Mucosa of stomach (tissue), 1 donor: Measurements from ENCODE around the gene VEPH1.

ENCODE experiments used
- H3K27me3 ChIP-seq: one replicate; pipeline ENCODE4 v1.7.0; 2013; ENCODE audit warnings: mild to moderate bottlenecking, low read length; ENCODE audit not compliant: control insufficient read depth, insufficient read depth
- H3K36me3 ChIP-seq: one replicate; pipeline ENCODE4 v1.7.0; 2013; ENCODE audit warnings: low read length; ENCODE audit not compliant: control insufficient read depth, insufficient read depth
- H3K4me1 ChIP-seq: one replicate; pipeline ENCODE4 v1.7.0; 2013; ENCODE audit warnings: mild to moderate bottlenecking, low read length; ENCODE audit not compliant: control insufficient read depth, insufficient read depth
- H3K4me3 ChIP-seq: one replicate; pipeline ENCODE4 v1.7.0; 2013; ENCODE audit warnings: low read length
- H3K9ac ChIP-seq: one replicate; pipeline ENCODE4 v1.7.0; 2013; ENCODE audit warnings: mild to moderate bottlenecking, low read length, moderate library complexity
- H3K9me3 ChIP-seq: one replicate; pipeline ENCODE4 v1.7.0; 2013; ENCODE audit warnings: mild to moderate bottlenecking, low read length, moderate library complexity; ENCODE audit not compliant: control insufficient read depth
- donor health status: Pancreatic carcinoma.

The VEPH1 gene

DNA sequence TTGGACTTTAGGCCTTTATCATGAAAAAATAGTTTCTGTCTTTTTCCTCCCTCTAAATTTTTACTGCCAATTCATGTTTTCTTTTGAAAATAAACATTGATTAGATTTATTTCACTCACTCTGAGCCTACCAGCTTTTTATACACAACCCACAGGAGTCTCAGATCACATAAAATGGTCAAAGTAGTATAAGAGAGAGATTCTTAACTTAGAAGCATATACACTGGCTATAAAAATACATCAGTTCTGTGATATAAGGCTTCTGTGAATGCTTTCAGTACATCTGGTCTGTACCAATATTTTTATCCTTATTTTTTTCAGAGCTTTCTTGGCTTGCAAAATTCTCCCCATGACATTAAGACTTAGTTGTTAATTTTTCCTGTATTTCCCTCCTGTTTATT, 183.5 kb downstream of the VEPH1 start:
- H3K36me3 ChIP-seq: no peaks in the 10 kb centered on the region
- H3K4me1 ChIP-seq: no peaks in the 10 kb centered on the region
- no peaks in the 10 kb centered on the region for H3K9me3 ChIP-seq
- H3K4me3 ChIP-seq: no peak overlapping the region
- no peak overlapping the region for H3K9ac ChIP-seq
- H3K27me3 ChIP-seq: no peaks in the 10 kb centered on the region

DNA sequence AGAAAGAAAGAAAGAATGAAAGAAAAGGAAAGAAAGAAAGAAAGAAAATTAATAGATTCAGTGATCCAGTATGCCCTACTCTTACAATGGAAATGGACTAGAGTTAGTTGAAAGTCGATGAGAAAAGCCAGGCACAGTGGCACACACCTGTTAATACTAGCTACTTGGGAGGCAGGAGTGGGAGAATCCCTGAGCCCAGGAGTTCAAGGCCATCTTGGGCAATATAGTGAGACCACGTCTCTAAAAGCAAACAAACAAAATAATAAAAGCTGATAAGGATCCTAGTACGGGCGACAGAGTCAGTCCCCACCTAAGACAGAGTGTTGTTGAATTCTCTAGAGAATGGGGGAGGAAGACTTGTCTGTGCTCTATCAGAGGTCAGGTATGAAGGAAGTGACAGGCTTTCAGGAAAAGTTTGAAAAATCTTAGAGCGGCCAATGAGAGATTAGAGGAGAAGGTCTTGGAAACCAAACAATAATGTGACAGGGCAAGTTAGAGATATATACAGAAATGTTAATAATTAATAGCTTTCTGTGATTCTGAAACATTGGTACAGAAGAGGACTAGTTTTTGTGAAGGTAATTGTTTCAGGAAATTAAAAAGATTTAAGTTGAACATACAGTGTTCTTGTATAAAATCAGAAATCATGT, 184.5 kb downstream of the VEPH1 start:
- no peaks in the 10 kb centered on the region for H3K4me1 ChIP-seq
- H3K9ac ChIP-seq: no peak overlapping the region
- no peaks in the 10 kb centered on the region for H3K27me3 ChIP-seq
- no peaks in the 10 kb centered on the region for H3K9me3 ChIP-seq
- H3K4me3 ChIP-seq: no peak overlapping the region
- no peaks in the 10 kb centered on the region for H3K36me3 ChIP-seq

DNA sequence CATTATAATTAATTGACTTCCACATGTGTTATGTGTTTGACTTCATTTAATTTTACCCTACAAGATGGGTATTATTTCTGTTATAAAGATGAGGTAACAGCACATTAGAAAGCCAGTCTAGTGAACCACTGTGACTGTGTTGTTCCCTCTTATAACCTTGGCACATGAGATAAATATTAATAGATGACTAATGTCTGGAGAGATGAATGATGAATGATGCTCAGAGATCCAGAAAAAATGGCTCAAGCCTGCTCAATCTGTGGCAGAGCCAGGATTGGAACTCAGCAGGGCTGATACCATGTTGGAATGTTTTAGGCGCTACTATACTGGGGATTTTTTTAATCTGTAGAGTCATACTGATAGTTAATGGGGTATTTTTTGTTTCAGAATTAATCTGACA, 185.3 kb downstream of the VEPH1 start:
- no peaks in the 10 kb centered on the region for H3K9me3 ChIP-seq
- no peak overlapping the region for H3K4me3 ChIP-seq
- H3K4me1 ChIP-seq: no peaks in the 10 kb centered on the region
- no peaks in the 10 kb centered on the region for H3K27me3 ChIP-seq
- H3K9ac ChIP-seq: no peak overlapping the region
- no peaks in the 10 kb centered on the region for H3K36me3 ChIP-seq

DNA sequence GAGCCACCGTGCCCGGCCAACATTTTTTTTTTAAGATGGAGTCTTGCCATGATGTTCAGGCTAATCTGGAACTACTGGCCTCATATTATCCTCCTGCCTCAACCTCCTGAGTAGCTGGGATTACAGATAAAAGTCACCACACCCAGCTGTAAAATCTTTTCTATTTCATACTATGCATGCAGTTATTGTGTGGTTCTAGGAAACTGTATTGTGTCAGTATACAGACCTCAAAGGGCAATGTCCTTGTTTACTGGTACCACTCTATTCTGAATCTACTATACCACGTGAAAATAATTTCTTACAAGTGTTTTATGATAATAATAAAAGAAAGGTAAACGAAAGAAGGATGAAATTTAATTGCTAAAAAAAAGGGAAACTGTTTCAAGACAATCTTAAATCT, 190.0 kb downstream of the VEPH1 start:
- no peaks in the 10 kb centered on the region for H3K27me3 ChIP-seq
- H3K4me3 ChIP-seq: no peak overlapping the region
- no peaks in the 10 kb centered on the region for H3K4me1 ChIP-seq
- no peaks in the 10 kb centered on the region for H3K9me3 ChIP-seq
- no peaks in the 10 kb centered on the region for H3K36me3 ChIP-seq
- H3K9ac ChIP-seq: no peak overlapping the region

DNA sequence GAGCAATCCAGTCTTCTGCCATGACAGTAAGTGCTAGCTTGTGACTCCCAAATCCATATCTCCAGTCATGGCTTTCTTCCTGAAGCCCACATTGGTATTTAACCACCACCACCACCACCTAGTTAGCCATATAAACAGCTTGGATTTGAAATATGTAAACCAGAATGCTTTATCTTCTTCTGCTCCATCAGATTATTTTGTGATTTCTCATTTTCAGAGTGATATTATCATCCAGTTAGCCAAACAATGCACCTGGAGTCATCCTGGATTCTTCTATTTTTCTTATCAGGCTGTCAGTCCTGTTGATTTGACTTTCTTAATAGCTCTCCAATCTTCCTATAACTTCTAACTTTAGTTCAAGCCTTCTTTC, 190.9 kb downstream of the VEPH1 start:
- no peak overlapping the region for H3K9ac ChIP-seq
- H3K27me3 ChIP-seq: no peaks in the 10 kb centered on the region
- H3K4me3 ChIP-seq: no peak overlapping the region
- H3K36me3 ChIP-seq: no peaks in the 10 kb centered on the region
- no peaks in the 10 kb centered on the region for H3K4me1 ChIP-seq
- no peaks in the 10 kb centered on the region for H3K9me3 ChIP-seq

DNA sequence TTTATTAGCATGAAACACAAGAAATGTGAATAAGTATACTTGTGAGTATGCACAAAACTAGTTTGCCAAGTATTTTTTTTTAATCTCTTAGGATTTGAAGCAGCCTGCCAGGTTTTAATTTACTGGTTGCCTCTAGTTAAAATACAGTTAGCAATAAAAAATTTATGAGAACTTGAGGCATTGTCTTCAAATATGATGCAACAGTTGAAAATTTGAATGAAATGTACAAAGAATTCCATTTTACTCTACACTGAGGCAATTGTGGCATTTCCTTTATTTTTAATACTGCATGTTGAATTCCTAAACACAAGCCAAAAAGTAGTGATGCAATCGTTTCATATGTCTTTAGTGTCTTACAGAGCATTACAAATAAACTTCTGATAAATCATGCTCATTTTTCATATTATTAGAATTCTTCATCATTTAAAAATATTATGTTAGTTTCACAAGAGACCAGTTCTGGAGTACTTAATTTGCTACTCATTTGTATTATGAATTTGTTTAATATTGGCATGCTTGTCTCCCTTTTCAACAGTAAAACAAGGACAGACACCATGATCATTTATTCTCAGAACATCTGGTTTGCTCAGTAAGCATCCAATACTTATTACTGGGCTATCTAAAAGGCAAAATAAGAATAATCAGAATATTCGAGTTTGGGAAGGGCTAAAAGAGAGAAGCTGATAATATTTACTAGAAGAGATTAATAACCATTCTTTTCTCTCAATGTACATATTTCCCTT, 191.4 kb downstream of the VEPH1 start:
- no peaks in the 10 kb centered on the region for H3K9me3 ChIP-seq
- H3K9ac ChIP-seq: no peak overlapping the region
- H3K27me3 ChIP-seq: no peaks in the 10 kb centered on the region
- H3K4me1 ChIP-seq: no peaks in the 10 kb centered on the region
- H3K4me3 ChIP-seq: no peak overlapping the region
- H3K36me3 ChIP-seq: no peaks in the 10 kb centered on the region

DNA sequence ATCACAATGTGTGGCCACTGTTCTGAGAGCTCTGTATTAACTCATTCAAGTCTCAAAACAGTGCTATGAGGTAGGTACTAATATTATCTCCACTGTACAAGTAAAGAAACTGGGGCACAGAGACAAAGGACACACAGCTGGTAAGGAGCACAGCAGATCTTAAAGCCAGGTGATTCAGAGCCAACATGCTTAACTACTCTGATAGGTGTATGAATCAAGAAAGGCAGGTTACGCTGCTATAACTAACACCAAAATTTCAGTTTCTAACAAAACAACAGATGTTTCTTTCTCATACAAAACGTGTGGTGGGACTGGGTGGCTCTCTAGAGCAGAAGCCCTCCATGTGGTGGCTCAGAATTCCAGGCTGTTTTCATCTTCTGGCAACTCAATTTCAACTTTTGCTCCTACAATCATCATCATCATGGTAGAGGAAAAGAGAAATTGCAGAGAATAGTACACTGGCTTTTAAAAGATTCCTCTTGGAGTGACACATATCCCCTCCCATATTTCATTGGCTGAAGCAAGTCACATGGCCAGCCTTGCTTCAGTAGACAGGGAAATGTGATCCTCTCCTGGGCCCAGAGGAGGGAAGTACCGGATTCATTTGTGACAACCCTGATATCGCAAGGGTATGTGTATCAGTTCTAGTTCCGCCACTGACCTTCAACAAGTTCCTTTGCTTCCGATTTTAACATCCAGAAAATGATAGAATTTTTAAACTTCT, 192.7 kb downstream of the VEPH1 start:
- no peak overlapping the region for H3K9ac ChIP-seq
- H3K27me3 ChIP-seq: no peaks in the 10 kb centered on the region
- H3K9me3 ChIP-seq: no peaks in the 10 kb centered on the region
- H3K4me3 ChIP-seq: no peak overlapping the region
- H3K36me3 ChIP-seq: no peaks in the 10 kb centered on the region
- H3K4me1 ChIP-seq: no peaks in the 10 kb centered on the region

DNA sequence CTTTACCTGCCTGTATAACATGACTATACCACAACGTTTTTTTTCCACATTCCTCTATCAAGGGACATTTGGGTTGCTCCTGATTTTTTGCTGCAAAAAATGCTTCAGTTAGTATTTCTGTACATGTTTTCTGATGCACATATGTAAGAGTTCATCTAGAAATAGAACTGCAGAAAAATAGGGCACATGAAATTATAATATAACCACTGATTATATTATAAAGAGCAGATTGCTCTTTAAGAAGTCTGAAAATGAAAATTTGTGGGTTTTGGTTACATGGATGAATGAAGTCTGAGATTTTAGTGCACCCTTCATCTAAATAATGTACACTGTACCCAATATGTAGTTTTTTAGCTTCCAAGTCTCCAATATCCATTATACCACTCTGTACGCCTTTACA, 196.7 kb downstream of the VEPH1 start:
- Histone ChIP-seq H3K9ac (no peak overlapping the region), H3K27me3 (no peaks in the 10 kb centered on the region), H3K4me1 (no peaks in the 10 kb centered on the region), H3K9me3 (no peaks in the 10 kb centered on the region), H3K4me3 (no peak overlapping the region), H3K36me3 (no peaks in the 10 kb centered on the region)

DNA sequence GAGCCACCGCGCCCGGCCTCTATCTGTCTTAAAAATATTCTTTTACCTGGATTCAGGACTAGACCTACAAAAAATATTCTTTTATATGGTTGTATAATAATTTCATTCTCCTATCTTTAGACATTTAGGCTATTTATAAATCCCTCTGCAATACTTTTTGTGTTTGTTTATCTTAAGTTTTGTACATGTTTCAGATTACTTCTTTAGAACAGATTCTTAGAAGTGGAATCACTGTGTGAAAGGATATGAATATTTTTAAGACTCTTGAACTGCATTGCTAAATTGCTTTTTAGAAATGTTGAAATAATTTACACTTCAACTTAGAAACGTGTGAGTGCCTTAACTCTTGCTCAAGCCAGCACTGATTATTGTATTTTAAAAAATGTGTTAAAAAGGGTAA, 197.8 kb downstream of the VEPH1 start:
- Histone ChIP-seq H3K9ac (no peak overlapping the region), H3K4me1 (no peaks in the 10 kb centered on the region), H3K9me3 (no peaks in the 10 kb centered on the region), H3K27me3 (no peaks in the 10 kb centered on the region), H3K4me3 (no peak overlapping the region), H3K36me3 (no peaks in the 10 kb centered on the region)

DNA sequence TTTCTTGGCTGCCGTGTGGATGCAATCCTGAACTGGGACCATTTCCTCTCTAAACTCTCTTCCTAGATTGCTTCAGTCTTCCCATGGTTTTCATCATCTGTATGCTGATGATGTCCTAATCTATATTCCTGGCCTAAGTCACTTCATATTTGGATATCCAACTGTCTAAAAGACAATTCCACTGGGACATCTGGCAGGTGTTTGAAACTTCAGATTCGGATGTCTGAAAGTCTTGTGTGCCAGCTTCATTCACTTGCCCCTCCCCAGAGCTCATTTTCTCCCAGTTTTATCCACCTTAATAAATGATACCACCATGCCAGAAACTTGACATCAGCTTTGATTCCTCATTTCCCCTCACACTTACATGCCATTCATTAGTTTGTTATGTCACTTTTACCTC, 201.5 kb downstream of the VEPH1 start:
- H3K4me1 ChIP-seq: no peaks in the 10 kb centered on the region
- H3K9me3 ChIP-seq: no peaks in the 10 kb centered on the region
- no peaks in the 10 kb centered on the region for H3K27me3 ChIP-seq
- H3K9ac ChIP-seq: no peak overlapping the region
- H3K4me3 ChIP-seq: no peak overlapping the region
- no peaks in the 10 kb centered on the region for H3K36me3 ChIP-seq

DNA sequence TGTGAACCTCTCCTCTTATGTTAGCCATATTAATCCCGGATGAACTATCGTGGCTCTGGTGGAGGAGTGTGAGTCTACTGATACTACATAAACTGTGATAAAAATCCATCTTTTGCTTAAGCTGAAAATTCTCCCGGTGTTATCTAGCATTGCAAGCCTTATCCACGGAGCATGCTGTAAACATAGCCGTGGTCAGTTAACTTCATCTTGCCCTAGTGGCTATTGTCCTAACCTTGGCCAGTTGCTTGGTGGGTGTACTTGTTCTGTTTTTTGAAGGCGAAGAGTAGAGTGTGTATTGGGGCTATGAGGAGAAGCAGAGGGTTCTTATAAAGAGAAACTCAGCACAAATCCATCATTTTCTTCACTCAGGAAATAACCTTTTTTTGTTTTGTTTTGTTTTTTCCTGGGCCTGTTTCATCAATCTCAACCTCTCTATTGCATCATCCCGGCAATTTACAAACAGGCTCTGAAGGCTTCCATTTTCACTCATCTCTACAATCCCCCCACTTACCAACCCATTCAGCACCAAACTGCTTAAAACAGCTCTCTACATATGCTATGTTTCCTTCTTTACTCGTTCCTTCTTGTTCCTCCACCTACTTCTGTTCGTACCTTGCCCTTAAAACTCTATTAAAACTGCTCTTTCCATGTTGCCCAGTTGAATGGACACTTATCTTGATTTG, 202.1 kb downstream of the VEPH1 start:
- no peaks in the 10 kb centered on the region for H3K9me3 ChIP-seq
- H3K36me3 ChIP-seq: no peaks in the 10 kb centered on the region
- no peak overlapping the region for H3K4me3 ChIP-seq
- no peak overlapping the region for H3K9ac ChIP-seq
- no peaks in the 10 kb centered on the region for H3K27me3 ChIP-seq
- no peaks in the 10 kb centered on the region for H3K4me1 ChIP-seq

DNA sequence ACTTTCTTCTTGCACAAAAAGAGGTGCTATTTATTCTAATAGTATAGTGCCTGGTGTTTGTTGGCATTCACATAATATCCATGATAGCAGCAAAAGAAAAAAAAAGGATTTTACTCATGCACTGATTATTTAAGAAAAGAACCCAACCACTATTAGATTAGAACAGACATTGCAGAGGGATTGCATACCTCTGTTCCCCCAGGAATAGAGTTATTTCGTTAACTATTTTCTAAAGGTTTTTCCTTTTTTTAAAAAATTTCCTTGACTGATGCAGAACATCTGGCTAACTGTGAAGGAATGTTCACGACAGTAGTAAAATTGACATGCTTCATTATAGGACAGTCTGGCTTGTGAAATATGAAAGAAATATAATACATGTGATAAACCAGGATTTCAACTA, 203.1 kb downstream of the VEPH1 start:
- no peaks in the 10 kb centered on the region for H3K9me3 ChIP-seq
- H3K9ac ChIP-seq: no peak overlapping the region
- H3K4me3 ChIP-seq: no peak overlapping the region
- no peaks in the 10 kb centered on the region for H3K4me1 ChIP-seq
- H3K27me3 ChIP-seq: no peaks in the 10 kb centered on the region
- no peaks in the 10 kb centered on the region for H3K36me3 ChIP-seq
